Subcutaneous adipose tissue (tissue), 4 donors: Measurements from ENCODE around the gene FTO. TPM values are rescaled to one million over a fixed set of nuclear protein-coding genes. Genes with fewer than 3 reads are reported as not detected.

ENCODE experiments used
- CTCF ChIP-seq: fragments of 450-650 bp; IDR thresholded peaks from one replicate; pipeline ENCODE4 v1.5.1; 2016; ENCODE audit warnings: low read depth, mild to moderate bottlenecking, control low read depth, antibody characterized with exemption, moderate library complexity
- total RNA-seq, 4 donors: library from RNA; depleted of rRNA; stranded (reverse); fragments of >200 nt; gene quantifications; one replicate each; pipeline ENCODE4 v1.1.0, GENCODE V29; 2016

The FTO gene
- total RNA-seq, 4 donors from 2014 or later, result 74.3 to 102 (median 90.9) TPM

GRCh38 chr16:53803998-53804397 lies 100.0 kb downstream of the FTO start:
- TF ChIP-seq CTCF, result no peak

DNA sequence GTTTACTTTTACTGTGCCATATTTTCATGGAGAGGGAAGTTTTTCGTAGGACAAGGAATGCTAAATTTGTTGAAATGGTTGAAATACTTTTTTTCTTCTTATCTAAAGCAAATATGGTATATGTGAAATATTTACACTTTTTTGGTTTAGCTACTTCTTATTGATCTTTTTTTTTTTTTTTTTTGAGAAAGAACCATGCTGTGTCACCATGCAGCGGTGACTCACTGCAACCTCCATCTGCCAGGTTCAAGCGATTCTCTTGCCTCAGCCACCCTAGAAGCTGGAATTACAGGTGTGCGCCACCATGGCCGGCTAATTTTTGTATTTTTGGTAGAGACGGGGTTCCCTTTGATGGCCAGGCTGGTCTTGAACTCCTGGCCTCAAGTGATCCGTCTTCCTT lies 100.5 kb downstream of the FTO start:
- no peak for TF ChIP-seq CTCF

GRCh38 chr16:53805113-53805512 lies 101.2 kb downstream of the FTO start:
- TF ChIP-seq CTCF, result no peak

DNA sequence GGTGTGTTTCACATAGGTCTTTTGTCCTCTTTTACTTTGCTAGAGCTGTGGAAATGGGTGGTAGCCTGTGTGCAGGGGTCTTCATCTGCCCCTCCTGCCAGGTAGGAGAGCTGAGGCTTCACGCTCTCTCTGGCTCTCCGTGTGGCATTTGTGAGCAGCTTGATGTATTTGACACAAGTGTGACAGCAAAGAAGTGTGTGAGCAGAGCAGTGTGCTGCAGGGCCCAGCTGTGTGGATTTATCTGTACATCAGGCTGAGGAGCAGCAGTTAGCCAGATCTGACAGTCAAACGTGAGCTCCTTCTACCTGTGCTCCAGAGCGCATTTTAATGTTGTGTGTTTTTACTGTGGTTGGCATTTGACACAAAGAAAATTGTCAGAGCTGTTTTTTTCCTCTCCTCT lies 101.8 kb downstream of the FTO start:
- no peak for TF ChIP-seq CTCF

- TF ChIP-seq CTCF, result no peak
These were observed 105.4 kb downstream of the FTO start for GRCh38 chr16:53809088-53809932.

DNA sequence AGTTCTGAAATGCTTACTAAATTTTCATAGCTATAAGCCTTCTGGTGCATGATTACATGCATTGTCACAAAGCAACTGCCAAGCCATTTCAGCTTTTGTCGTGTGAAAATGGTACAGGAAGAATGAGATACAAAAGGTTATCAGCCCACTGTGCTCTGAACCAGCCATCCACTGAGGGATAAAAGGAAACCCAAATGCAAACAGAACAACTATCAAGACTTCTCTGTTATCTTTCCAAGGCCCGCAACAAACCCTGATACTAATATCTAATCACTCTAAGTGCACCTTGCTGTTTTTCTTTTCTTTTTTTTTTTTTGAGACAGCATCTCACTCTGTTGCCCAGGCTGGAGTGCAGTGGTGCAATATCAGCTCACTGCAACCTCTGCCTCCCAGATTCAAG lies 109.0 kb downstream of the FTO start:
- TF ChIP-seq CTCF, result no peak

DNA sequence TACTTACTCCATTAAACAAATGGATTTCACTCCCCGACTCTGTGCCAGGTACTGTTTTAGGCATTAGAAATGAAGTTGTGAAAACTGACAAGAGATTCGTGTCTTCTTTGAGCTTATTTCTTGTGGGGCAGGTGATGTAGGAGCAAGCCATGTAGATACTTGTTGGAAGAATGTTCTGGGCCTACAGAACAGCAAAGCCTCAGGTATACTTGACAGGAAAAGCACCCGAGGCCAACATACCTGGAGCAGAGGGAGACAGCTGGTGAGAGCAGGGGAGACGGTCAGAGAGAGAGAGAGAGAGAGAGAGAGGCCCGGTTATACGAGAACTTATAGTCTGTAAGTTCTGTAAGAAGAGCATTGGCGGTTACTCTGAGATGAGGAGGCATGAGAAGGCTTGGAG lies 110.8 kb downstream of the FTO start:
- no peak for TF ChIP-seq CTCF
